Measurements from ENCODE around the gene MAP3K8.

GRCh38 chr10:30384701-30385201, 49.2 kb upstream of the MAP3K8 start:
- TF ChIP-seq GATA2 (IDR thresholded peaks at IDR 0.05; ENCODE audit: low read depth, low read length): no peak
- no peak for TF ChIP-seq GATA3 (IDR thresholded peaks at IDR 0.05; ENCODE audit: low read depth, low read length)

Measured in SH-SY5Y (cell line).